Daoy (cell line): ENCODE data around the gene GIPC3. TPM values are rescaled to one million over a fixed set of nuclear protein-coding genes. Genes with fewer than 3 reads are reported as not detected.

Experiments used
- DNase-seq: peaks from one replicate; pipeline ENCODE4 v3.0.0-alpha.2; 2015; ENCODE audit warnings: low read depth
- total RNA-seq: library from RNA; depleted of rRNA; stranded (reverse); fragments of >200 nt; shearing (Covaris generic); gene quantifications from 2 replicates; pipeline ENCODE4 v1.2.3, GENCODE V29; 2014; rRNA removed

The GIPC3 gene
- not detected in 2 replicates for total RNA-seq

DNA sequence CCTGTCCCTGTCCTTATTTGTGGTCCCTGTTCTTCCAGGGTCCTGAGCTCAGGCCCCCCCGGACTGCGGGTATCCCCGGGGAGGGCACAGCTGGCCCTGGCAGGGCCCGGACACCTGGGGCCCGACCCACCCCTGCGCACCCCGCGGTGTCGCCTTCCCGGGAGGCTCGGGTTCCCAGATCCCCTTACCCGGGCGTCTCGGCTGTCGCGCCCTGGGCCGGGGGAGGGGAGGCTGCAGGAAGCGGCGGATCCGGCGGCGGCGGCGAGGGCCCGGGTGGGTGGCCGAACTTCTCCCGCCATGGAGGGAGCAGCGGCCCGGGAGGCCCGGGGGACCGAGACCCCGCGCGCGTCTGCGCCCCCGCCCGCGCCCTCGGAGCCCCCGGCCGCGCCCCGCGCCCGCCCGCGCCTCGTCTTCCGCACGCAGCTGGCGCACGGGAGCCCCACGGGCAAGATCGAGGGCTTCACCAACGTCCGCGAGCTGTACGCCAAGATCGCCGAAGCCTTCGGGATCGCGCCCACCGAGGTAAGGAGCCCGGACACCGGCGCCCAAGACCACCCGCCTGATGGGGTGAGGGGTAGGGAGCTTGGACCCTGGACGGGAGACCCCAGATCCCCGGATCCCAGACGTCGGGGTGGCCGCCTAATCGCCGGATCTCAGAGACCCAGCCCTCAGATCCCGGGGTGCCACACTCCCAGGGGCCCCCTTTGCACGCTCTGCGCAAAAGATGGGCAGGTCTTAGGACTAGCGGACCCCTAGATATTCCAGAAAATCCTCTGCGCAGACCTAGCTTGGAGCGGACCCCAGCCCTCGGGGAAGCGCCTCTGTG is at the start of gene GIPC3:
GIPC3 (plus strand) TSS at position 178 of the 826 bp plus-strand sequence; CDS start at position 298, 120 bp downstream.
- no peak for DNase-seq

DNA sequence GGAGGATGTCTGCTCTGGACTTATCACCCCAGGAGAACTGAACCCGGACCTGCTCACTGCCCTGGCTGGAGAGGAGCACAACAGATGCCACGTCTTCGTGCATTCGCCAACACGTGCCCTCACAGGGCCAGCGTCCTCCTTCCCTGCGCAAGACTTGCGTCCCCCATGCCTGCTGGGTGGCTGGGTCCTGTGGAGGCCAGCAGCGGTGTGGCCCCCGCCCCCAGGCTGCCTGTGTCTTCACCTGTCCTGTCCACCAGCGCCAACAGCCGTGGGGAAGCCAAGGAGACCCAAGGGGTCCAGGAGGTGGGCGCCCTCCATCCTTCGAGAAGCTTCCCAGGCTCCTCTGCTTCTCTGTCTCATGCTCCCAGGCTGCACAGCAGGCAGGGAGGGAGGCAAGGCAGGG is 49.7 kb upstream of the GIPC3 start:
- no peak for DNase-seq

DNA sequence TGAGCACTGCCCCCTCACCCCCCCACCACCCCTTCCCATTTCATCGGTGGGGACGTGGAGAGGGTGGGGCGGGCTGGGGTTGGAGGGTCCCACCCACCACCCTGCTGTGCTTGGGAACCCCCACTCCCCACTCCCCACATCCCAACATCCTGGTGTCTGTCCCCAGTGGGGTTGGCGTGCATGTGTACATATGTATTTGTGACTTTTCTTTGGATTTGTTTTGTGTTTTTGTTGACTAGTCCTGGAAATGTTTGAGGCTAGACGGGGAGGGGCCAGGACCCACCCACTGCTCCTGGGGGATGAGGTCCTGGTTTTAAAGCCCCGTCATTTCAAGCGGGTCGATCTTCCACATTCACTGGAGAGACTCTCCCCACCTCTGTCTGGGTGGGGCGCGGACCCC is 49.3 kb upstream of the GIPC3 start:
- DNase-seq = no peak

DNA sequence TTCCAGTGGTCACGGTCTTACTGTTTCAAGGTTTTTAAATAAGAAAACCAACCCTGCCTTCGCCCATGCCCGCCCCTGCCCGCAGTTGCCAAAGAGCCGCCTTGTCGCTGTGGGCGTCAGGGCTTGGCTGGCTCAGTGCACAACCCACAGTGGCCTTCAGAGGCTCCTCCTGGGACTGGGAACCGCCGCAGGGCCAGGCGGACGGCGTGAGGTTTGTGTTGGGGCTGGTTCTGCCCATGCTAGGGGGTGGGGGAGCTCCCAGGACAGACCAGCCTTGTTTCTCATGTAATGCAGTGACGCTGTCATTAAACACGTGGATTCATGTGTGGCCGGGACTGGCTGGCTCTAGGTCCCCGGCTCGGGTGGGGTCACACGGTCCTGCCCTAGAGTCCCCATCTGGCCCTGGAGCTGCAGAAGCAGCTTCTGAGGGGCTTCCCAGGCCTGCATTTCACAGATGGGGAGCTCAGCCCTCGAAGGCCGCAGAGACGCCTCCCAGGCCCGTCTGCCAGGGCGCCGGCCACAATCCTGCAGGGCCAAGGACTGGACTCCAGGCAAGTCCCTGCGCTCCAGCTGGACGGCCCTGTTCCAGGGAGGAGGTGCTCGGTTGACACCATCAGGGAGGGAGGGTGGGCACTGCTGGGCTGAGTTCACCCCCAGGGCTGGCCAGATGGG is 48.7 kb upstream of the GIPC3 start:
- DNase-seq = no peak

GRCh38 chr19:3537101-3537437 is 48.2 kb upstream of the GIPC3 start:
- DNase-seq = no peak

DNA sequence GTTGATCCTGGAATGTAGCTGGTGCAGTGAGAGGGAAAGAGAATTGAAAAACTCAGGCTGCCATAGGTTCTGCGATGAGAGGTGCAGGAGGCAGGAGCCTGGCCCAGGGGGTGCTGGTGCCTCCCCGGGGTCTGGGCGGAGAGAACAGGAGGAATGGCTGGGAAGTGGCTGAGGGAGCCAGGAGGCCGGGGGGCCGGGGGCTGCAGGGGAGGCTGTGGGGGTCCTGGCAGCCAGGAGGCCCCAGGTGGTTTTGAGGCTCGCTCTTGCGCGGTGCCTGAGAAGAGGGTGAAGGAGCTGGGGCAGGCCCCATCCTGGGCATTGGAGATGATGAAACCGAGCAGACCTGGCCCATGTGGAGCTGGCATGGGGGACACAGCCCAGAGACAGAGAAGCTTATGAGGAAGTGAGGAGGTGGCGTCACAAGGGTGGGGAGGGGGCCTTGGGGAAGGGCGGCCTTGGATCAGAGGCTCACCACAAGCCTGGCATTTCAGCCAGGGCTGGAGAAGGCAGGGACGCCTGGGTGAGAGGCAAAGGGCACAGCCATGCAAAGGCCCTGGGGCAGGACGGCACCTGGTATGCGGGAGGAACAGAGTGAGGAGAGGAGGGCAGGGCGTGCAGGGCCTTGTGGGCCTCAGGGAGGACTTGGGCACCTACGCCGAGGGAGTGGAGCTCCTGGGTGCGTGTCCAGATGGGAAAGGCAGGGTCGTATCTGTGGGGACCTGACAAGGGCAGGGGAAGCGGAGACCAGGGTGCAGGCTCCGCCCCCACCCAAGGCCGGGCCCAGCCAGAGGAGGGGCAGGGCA is 47.6 kb upstream of the GIPC3 start:
- DNase-seq = no peak

DNA sequence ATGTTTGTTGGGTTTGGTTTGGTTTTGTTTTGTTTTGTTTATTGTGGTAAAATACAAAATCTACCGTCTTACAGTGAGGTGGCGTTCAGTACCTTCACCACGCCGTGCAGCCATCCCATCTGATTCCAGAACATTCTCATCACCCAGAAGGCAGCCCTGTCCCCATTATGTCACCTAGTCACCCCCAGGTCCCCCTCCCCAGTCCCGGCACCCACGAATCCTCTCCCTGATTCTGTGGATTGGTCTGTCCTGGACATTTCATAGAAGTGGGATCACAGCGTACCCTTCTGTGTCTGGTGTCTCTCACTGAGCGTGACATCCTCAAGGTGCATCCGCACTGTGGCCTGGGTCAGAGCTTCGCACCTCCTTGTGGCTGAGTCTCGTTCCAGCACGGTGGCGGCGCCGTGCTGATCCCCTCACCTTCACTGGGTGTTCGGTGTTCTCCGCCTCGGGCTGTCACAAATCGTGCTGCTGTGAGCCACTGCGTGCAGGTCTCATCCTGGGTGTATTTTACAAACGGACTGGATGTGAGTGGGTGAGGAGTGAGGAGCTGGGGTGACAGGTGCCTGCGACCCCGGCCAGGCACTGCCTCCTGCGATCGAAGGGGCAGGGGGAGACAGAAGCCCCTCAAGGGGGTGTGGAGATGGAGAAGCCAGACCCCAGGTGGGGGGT is 46.9 kb upstream of the GIPC3 start:
- no peak for DNase-seq

DNA sequence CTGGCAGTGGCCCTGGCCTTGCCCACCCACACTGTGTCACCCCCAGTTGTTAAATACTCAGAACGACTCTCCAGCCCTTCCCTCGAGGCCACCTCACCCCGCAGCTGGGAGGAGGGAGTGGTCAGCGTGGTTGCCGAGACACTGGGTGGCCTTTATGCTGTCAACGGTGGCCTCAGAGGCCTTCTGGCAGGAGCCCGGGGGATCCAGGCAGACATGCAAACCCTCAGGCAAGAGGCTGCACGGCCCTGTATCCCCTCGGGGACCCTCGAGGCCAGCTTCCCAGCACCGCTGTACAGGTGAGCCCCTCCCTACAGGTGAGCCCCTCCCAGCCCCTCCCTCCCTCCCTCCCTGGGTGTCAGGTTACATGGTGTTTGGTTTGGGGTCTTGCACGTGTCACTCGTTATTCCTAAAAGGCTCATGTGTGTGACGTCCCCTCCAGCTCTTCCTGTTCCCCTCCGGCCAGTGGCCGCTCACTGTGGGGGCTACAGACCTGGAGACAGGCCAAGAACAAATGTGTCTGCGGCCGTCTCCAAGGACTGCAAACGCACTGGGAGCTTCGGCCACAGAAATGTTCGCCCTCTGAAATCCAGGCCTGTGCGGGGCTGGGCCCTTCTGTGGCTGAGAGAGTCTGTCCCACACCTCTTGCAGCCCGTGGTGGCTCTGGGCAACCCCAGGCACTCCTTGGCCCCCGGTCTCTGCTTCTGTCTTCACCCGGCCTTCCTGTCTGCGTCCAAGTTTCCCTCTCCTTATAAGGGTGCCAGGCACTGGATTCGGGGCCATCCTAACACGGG is 46.1 kb upstream of the GIPC3 start, which contains the start of gene TEKTIP1:
TEKTIP1 (plus strand) TSS at position 210 of the 791 bp plus-strand sequence; CDS start at position 214, 4 bp downstream.
- DNase-seq = peak; percentile 47

DNA sequence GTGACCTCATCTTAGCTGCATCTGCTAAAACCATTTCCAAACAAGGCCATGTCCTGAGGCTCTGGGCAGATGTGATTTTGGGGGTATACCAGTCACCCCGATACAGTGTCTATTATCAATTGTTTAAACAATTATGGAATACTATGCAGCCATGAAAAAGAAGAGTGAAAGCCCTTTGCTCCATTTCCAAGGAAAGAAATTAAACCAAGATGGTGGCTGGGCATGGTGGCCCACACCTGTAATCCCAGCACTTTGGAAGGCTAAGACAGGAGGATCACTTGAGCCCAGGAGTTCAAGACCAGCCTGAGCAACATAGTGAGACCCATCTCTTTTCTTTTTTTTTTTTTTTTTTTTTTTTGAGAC is 45.5 kb upstream of the GIPC3 start:
- DNase-seq = no peak

GRCh38 chr19:3543150-3544057 is 41.9 kb upstream of the GIPC3 start:
- DNase-seq = no peak

DNA sequence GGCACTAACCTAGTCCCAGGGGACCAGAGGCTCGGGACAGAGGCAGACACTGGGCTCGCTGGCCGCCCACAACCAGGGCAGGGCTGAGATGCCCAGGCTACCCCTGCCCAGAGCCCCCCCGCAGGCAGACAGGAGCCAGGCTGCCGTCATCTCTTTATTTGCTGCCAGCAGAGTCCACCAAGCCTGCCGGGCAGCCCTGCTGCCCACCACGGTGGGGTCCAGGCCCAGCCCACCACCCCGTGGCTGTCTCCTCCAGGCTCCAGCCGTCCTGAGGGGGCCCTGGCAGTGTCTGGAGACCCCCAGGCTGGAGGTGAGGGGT is 41.3 kb upstream of the GIPC3 start:
- DNase-seq = no peak

GRCh38 chr19:3544742-3545668 is 40.3 kb upstream of the GIPC3 start:
- peak; percentile 69 for DNase-seq

- DNase-seq = no peak
These were observed 39.6 kb upstream of the GIPC3 start for GRCh38 chr19:3545669-3546034.

DNA sequence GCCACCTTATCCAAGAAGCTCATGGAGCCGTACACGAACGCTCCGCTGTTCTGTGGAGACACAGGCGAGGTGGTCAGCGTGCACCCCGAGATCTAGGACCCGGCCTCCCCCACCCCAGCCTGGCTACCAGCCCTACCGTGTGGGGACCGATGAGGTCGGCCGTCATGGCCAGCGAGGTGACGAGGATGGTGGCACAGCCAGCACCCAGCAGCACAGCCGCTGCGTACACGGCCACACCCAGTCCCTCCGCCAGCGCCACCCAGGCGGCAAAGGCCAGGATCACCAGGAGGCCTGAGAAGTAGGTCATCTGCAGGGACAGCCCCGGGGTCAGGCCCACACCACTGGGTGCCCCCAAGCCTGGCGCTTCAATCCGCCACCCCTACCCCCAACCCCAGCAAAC is 39.2 kb upstream of the GIPC3 start:
- no peak for DNase-seq

- no peak for DNase-seq
These were observed 38.0 kb upstream of the GIPC3 start for GRCh38 chr19:3547301-3547731.

- DNase-seq = no peak
These were observed 37.5 kb upstream of the GIPC3 start for GRCh38 chr19:3547767-3548282.

- DNase-seq = no peak
These were observed 36.7 kb upstream of the GIPC3 start for GRCh38 chr19:3548606-3549005.

- DNase-seq = no peak
These were observed 35.5 kb upstream of the GIPC3 start for GRCh38 chr19:3549816-3550215.
